Testis (tissue), 2 donors: ENCODE results near the gene G2E3.

Experiments used
- CTCF ChIP-seq, 3 experiments: fragments of 450-650 bp in 2 of 3; fragments of 200-600 bp in 1 of 3; sonication (generic) in 1 of 3; IDR thresholded peaks; one replicate each; pipeline ENCODE4 v1.5.1; 2016 to 2019; ENCODE audit warnings: antibody characterized with exemption in 3 of 3, mild to moderate bottlenecking in 2 of 3, moderate library complexity in 1 of 3
- POLR2A ChIP-seq: fragments of 450-650 bp; IDR thresholded peaks from one replicate; pipeline ENCODE4 v1.6.1; 2017; ENCODE audit warnings: antibody characterized with exemption, mild to moderate bottlenecking, moderate library complexity

- TF ChIP-seq CTCF (IDR thresholded peaks at IDR 0.05), result no peak
- TF ChIP-seq POLR2A, result no peak
Observed at GRCh38 chr14:30518867-30519560, 39.9 kb upstream of the G2E3 start.
